ENCODE results near the gene OR6K2.
"Not testable (repeated sequence)": the region's sequence is repeated elsewhere in the genome, so short reads cannot be mapped to it uniquely, and the experiment has no call there.

The OR6K2 gene

GRCh38 chr1:158700552-158700951 is at the start of gene OR6K2:
OR6K2 (minus strand) TSS chr1:158700652; CDS start chr1:158700652, 0 bp downstream.
- no peak for DNase-seq

GRCh38 chr1:158735848-158736247 is 35.4 kb upstream of the OR6K2 start:
- DNase-seq, result no peak

GRCh38 chr1:158732524-158732923 is 32.1 kb upstream of the OR6K2 start:
- DNase-seq, result no peak

GRCh38 chr1:158731707-158732106 is 31.3 kb upstream of the OR6K2 start:
- DNase-seq, result no peak

GRCh38 chr1:158730453-158730852 is 30.0 kb upstream of the OR6K2 start:
- DNase-seq, result no peak

- DNase-seq, result no peak
Measured at GRCh38 chr1:158728510-158729225, 28.2 kb upstream of the OR6K2 start.

GRCh38 chr1:158724442-158724841 is 24.0 kb upstream of the OR6K2 start:
- DNase-seq, result no peak

- no peak for DNase-seq
Measured at GRCh38 chr1:158720620-158721019, 20.2 kb upstream of the OR6K2 start, which contains the start of gene OR6K3. OR6K3 (minus strand) TSS chr1:158720720; CDS start chr1:158718115, 2,605 bp downstream.

- DNase-seq, result no peak
Measured at GRCh38 chr1:158719664-158720063, 19.2 kb upstream of the OR6K2 start.

- no peak for DNase-seq
Measured at GRCh38 chr1:158717344-158717743, 16.9 kb upstream of the OR6K2 start.

GRCh38 chr1:158716335-158716734 is 15.9 kb upstream of the OR6K2 start:
- DNase-seq, result no peak

- DNase-seq, result no peak
Measured at GRCh38 chr1:158714754-158715153, 14.3 kb upstream of the OR6K2 start.

- no peak for DNase-seq
Measured at GRCh38 chr1:158711098-158711497, 10.6 kb upstream of the OR6K2 start.

GRCh38 chr1:158706096-158706495 is 5.6 kb upstream of the OR6K2 start:
- DNase-seq, result no peak

- no peak for DNase-seq
Measured at GRCh38 chr1:158694596-158694995, 5.9 kb downstream of the OR6K2 start.

GRCh38 chr1:158692356-158692755 is 8.1 kb downstream of the OR6K2 start:
- no peak for DNase-seq

GRCh38 chr1:158691907-158692306 is 8.5 kb downstream of the OR6K2 start:
- no peak for DNase-seq

- not testable (repeated sequence) for DNase-seq
Measured at GRCh38 chr1:158691149-158691548, 9.3 kb downstream of the OR6K2 start.

- DNase-seq, result no peak
Measured at GRCh38 chr1:158689875-158690274, 10.6 kb downstream of the OR6K2 start.

GRCh38 chr1:158689110-158689509 is 11.3 kb downstream of the OR6K2 start:
- no peak for DNase-seq

GRCh38 chr1:158688343-158688742 is 12.1 kb downstream of the OR6K2 start:
- not testable (repeated sequence) for DNase-seq

- no peak for DNase-seq
Measured at GRCh38 chr1:158687037-158687436, 13.4 kb downstream of the OR6K2 start.

- no peak for DNase-seq
Measured at GRCh38 chr1:158686111-158687009, 14.1 kb downstream of the OR6K2 start, which contains the start of gene SPTA1. SPTA1 (minus strand) TSS chr1:158686715; CDS start chr1:158686517, 198 bp downstream.

GRCh38 chr1:158685085-158685484 is 15.4 kb downstream of the OR6K2 start:
- DNase-seq, result no peak

Data from activated CD4-positive, alpha-beta T cell treated with anti-CD3 and anti-CD28 coated beads for 1 hour (primary cell).